SK-N-SH (cell line): Measurements from ENCODE around the gene MYPN.

Source experiments
- CTCF ChIP-seq: fragments of 200-600 bp; sonication (generic); IDR thresholded peaks from 2 replicates; pipeline ENCODE4 v1.6.1; 2017; ENCODE audit warnings: antibody characterized with exemption, mild to moderate bottlenecking, moderate library complexity
- ELF1 ChIP-seq: IDR thresholded peaks from 2 replicates; pipeline ENCODE4 v1.4.0; 2012
- EP300 ChIP-seq, 2 experiments: IDR thresholded peaks; 2 replicates each; pipeline versions ENCODE4 v1.4.0 to v1.6.1; 2012; ENCODE audit warnings: borderline replicate concordance in 1 of 2, low read depth in 1 of 2, low read length in 1 of 2
- FOXM1 ChIP-seq: IDR thresholded peaks from 2 replicates; pipeline ENCODE4 v1.4.0; 2012; ENCODE audit warnings: low read depth, mild to moderate bottlenecking
- GABPA ChIP-seq: IDR thresholded peaks from 2 replicates; pipeline ENCODE4 v1.4.0; 2012; ENCODE audit warnings: low read depth, mild to moderate bottlenecking
- MXI1 ChIP-seq: IDR thresholded peaks from 2 replicates; pipeline ENCODE4 v1.6.1; 2012; ENCODE audit warnings: mild to moderate bottlenecking, low read depth, low read length, improper control_type of control experiment
- NRF1 ChIP-seq: IDR thresholded peaks from 2 replicates; pipeline ENCODE4 v1.6.1; 2012; ENCODE audit warnings: low read depth, mild to moderate bottlenecking, low read length
- REST ChIP-seq: IDR thresholded peaks from 2 replicates; pipeline ENCODE4 v1.6.1; 2012; ENCODE audit warnings: mild to moderate bottlenecking, low read depth, low read length, moderate library complexity
- TCF12 ChIP-seq: IDR thresholded peaks from 2 replicates; pipeline ENCODE4 v1.4.0; 2012
- TEAD4 ChIP-seq: IDR thresholded peaks from 2 replicates; pipeline ENCODE4 v1.4.0; 2012; ENCODE audit warnings: mild to moderate bottlenecking, borderline replicate concordance; ENCODE audit not compliant: insufficient read depth
- YY1 ChIP-seq: IDR thresholded peaks from 2 replicates; pipeline ENCODE4 v1.4.0; 2012; ENCODE audit warnings: low read depth, mild to moderate bottlenecking

- TF ChIP-seq ELF1 (no peak), CTCF (no peak), REST (no peak), MXI1 (no peak), YY1 (no peak), EP300 (IDR thresholded peaks at IDR 0.05; ENCODE audit: borderline replicate concordance in 1 of 2, low read depth in 1 of 2, low read length in 1 of 2) (no peak), FOXM1 (no peak), TCF12 (no peak), TEAD4 (no peak), GABPA (no peak), NRF1 (no peak)
Measured at GRCh38 chr10:68172324-68172723, 63.0 kb downstream of the MYPN start.
